Endothelial cell of umbilical vein (primary cell): ENCODE data around the gene ADAMTSL3. TPM values are rescaled to one million over a fixed set of nuclear protein-coding genes. Genes with fewer than 3 reads are reported as not detected.

Source experiments
- BruUV-seq: library from RNA; stranded (reverse); fragments of 400-500 nt; replicated peaks from 2 replicates; lab custom pipeline; 2021; lab: Mats Ljungman, UMichigan
- CTCF ChIA-PET: fragments of 300-600, 350-600 bp; sonication (Branson Sonifier 250); formaldehyde crosslinking; loops from one replicate; lab custom pipeline; 2021; ENCODE audit warnings: antibody characterized with exemption, inconsistent platforms; lab: Charles Lee
- POLR2A ChIA-PET: fragments of 300-600, 350-600 bp; sonication (Branson Sonifier 250); formaldehyde crosslinking; loops from one replicate; lab custom pipeline; 2021; ENCODE audit warnings: antibody characterized with exemption, inconsistent platforms; lab: Charles Lee
- DNase-seq: peaks from one replicate; pipeline ENCODE4 v3.0.0-alpha.2; 2011; ENCODE audit warnings: low read depth, low spot score
- FAIRE-seq: peaks from 2 replicates; lab custom pipeline; 2011; peaks lifted over from hg19 to GRCh38; lab: Jason Lieb, UNC
- H2AFZ ChIP-seq: 2 replicates; pipeline ENCODE4 v1.6.0; 2012; ENCODE audit warnings: low read depth, low read length, control low read depth, inconsistent platforms
- H3K27ac ChIP-seq: 2 replicates; pipeline ENCODE4 v1.5.1; 2011; ENCODE audit warnings: low read depth, mild to moderate bottlenecking, control low read depth, low read length, moderate library complexity; ENCODE audit not compliant: insufficient read depth
- H3K27me3 ChIP-seq, 2 experiments: 2 replicates each; pipeline versions ENCODE4 v1.6.0 to v1.6.1; 2011; ENCODE audit warnings: low read length in 2 of 2, mixed read lengths in 1 of 2; ENCODE audit not compliant: control insufficient read depth in 2 of 2, insufficient read depth in 2 of 2
- H3K36me3 ChIP-seq, 2 experiments: 2 replicates in 1 of 2; 3 replicates in 1 of 2; pipeline ENCODE4 v1.5.1; 2011; ENCODE audit warnings: low read length in 2 of 2, mild to moderate bottlenecking in 1 of 2, moderate library complexity in 1 of 2; ENCODE audit not compliant: control insufficient read depth in 2 of 2, insufficient read depth in 2 of 2; ENCODE audit errors: extremely low read depth in 1 of 2
- H3K4me1 ChIP-seq: 3 replicates; pipeline ENCODE4 v1.5.1; 2011; ENCODE audit warnings: mild to moderate bottlenecking, low read length; ENCODE audit not compliant: control insufficient read depth, insufficient read depth; ENCODE audit errors: extremely low read depth
- H3K4me2 ChIP-seq: 2 replicates; pipeline ENCODE4 v1.6.1; 2011; ENCODE audit warnings: low read length, control low read depth, mixed read lengths; ENCODE audit not compliant: insufficient read depth
- H3K4me3 ChIP-seq, 3 experiments: fragments of 200-600 bp in 1 of 3; sonication (generic), shearing (Covaris generic) in 1 of 3; replicated peaks in 1 of 3; 2 replicates each; pipeline ENCODE4 v1.5.1; 2011 to 2016; ENCODE audit warnings: control low read depth in 3 of 3, low read length in 3 of 3, mild to moderate bottlenecking in 2 of 3, inconsistent platforms in 1 of 3, low read depth in 1 of 3, moderate library complexity in 1 of 3; ENCODE audit not compliant: insufficient read depth in 1 of 3
- H3K79me2 ChIP-seq: 2 replicates; pipeline ENCODE4 v1.6.0; 2012; ENCODE audit warnings: low read length, inconsistent platforms; ENCODE audit not compliant: control insufficient read depth, insufficient read depth
- H3K9ac ChIP-seq: replicated peaks from 2 replicates; pipeline ENCODE3; 2011; ENCODE audit warnings: low read length, control low read depth; ENCODE audit not compliant: insufficient read depth; ENCODE audit errors: extremely low read depth
- H3K9me1 ChIP-seq: replicated peaks from 3 replicates; pipeline ENCODE4 v1.6.0; 2011; ENCODE audit warnings: mild to moderate bottlenecking, low read length; ENCODE audit not compliant: control insufficient read depth, insufficient read depth; ENCODE audit errors: extremely low read depth
- H3K9me3 ChIP-seq: replicated peaks from 2 replicates; pipeline ENCODE4 v1.5.1; 2012; ENCODE audit warnings: low read length, inconsistent platforms; ENCODE audit not compliant: control insufficient read depth, insufficient read depth
- H4K20me1 ChIP-seq: replicated peaks from 2 replicates; pipeline ENCODE3; 2011; ENCODE audit warnings: mild to moderate bottlenecking, low read length; ENCODE audit not compliant: control insufficient read depth, insufficient read depth; ENCODE audit errors: extremely low read depth
- EZH2 ChIP-seq: IDR thresholded peaks from 2 replicates; pipeline ENCODE4 v1.6.1; 2012; ENCODE audit warnings: borderline replicate concordance, low read depth, mild to moderate bottlenecking, moderate library complexity, low read length, inconsistent platforms; ENCODE audit not compliant: severe bottlenecking
- GATA2 ChIP-seq: IDR thresholded peaks from 2 replicates; pipeline ENCODE4 v1.7.0; 2011; ENCODE audit warnings: low read depth, mild to moderate bottlenecking, moderate library complexity, mixed read lengths, low read length; ENCODE audit not compliant: insufficient read length, insufficient read depth
- JUN ChIP-seq: IDR thresholded peaks from 2 replicates; pipeline ENCODE4 v1.6.1; 2011; ENCODE audit warnings: borderline replicate concordance, low read depth; ENCODE audit not compliant: insufficient read length, insufficient read depth
- MYC ChIP-seq: IDR thresholded peaks from one replicate; pipeline ENCODE4 v1.6.1; 2011; ENCODE audit warnings: mild to moderate bottlenecking, low read depth, low read length
- POLR2A ChIP-seq: IDR thresholded peaks from 2 replicates; pipeline ENCODE4 v1.6.1; 2012; ENCODE audit warnings: low read depth, mild to moderate bottlenecking, control low read depth, low read length
- POLR2AphosphoS5 ChIP-seq: IDR thresholded peaks from 2 replicates; pipeline ENCODE4 v1.6.1; 2012; ENCODE audit warnings: low read depth, mild to moderate bottlenecking, control low read depth, low read length, moderate library complexity; ENCODE audit not compliant: insufficient read depth
- dilution Hi-C: fragments of 300-500 bp; cut with MboI; formaldehyde crosslinking; loops from one replicate; pipeline ENCODE4 v1.15.0; 2019; ENCODE audit warnings: low sequenced_read_pairs; ENCODE audit not compliant: extremely low pct_ligation_motif_present
- intact Hi-C: fragments of 100-400 bp; cut with micrococcal nuclease; formaldehyde crosslinking; loops from one replicate; pipeline ENCODE4 v1.10.0; 2022
- polyA plus RNA-seq, 4 experiments: library from polyadenylated mRNA; depleted of rRNA in 3 of 4; stranded (reverse) in 3 of 4; unstranded in 1 of 4; fragments of >200 nt; gene quantifications; 2 replicates each; pipeline versions ENCODE4 v1.2.1 to v1.2.3, GENCODE V29; 2011 to 2012; ENCODE audit warnings: missing spikeins in 1 of 4
- total RNA-seq: library from RNA; stranded (reverse); gene quantifications from 2 replicates; pipeline ENCODE4 v1.2.3, GENCODE V29; 2021
- TF ChIP-seq, protein P1 (sequence below), 2 donors: IDR thresholded peaks; 1 replicate in 1 of 2; 2 replicates in 1 of 2; pipeline ENCODE4 v1.5.1; 2011; ENCODE audit warnings: low read length in 2 of 2, mild to moderate bottlenecking in 2 of 2, moderate library complexity in 2 of 2, control low read depth in 1 of 2, inconsistent platforms in 1 of 2, low read depth in 1 of 2; ENCODE audit not compliant: insufficient read depth in 1 of 2; ENCODE audit errors: extremely low read depth in 1 of 2

Gene ADAMTSL3
- total and polyA plus RNA-seq, 2 donors (not counting 3 experiments of a cell fraction or from before 2014, with no cell fraction given), result not detected

DNA sequence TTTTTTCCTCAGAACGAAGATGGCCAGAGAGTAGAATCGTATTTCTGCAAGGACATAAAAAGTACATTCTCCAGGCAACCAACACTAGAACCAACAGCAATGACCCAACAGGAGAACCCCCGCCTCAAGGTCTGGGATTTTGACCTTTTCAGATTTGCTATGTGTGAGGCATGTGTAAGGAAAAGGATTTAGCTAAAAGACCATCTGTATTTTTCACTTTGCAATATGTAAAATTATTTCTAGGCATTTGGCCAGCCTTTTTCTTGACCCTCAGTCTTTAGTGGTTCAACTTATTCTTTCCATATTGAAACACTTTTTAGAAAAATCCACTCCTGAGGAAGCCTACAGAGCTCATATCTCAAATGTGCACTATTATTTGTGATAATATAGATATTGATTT, 362.4 kb downstream of the ADAMTSL3 start:
- DNase-seq (no peak), FAIRE-seq (no peak)
- ChIA-PET POLR2A (no interaction called here), CTCF (no interaction called here)
- Histone ChIP-seq H3K9ac (no peak overlapping the region), H3K9me1 (no peaks in the 10 kb centered on the region), H3K4me2 (no peak overlapping the region), H4K20me1 (no peaks in the 10 kb centered on the region), H3K4me3 (no peak overlapping the region), H2AFZ (no peak overlapping the region), H3K36me3 (no peaks in the 10 kb centered on the region), H3K79me2 (no peaks in the 10 kb centered on the region), H3K4me1 (no peaks in the 10 kb centered on the region), H3K27me3 (no peaks in the 10 kb centered on the region), H3K9me3 (no peaks in the 10 kb centered on the region), H3K27ac (no peak overlapping the region)
- intact Hi-C loops, result no loop called here
- TF ChIP-seq JUN, result no peak
- TF ChIP-seq, protein P1, sequence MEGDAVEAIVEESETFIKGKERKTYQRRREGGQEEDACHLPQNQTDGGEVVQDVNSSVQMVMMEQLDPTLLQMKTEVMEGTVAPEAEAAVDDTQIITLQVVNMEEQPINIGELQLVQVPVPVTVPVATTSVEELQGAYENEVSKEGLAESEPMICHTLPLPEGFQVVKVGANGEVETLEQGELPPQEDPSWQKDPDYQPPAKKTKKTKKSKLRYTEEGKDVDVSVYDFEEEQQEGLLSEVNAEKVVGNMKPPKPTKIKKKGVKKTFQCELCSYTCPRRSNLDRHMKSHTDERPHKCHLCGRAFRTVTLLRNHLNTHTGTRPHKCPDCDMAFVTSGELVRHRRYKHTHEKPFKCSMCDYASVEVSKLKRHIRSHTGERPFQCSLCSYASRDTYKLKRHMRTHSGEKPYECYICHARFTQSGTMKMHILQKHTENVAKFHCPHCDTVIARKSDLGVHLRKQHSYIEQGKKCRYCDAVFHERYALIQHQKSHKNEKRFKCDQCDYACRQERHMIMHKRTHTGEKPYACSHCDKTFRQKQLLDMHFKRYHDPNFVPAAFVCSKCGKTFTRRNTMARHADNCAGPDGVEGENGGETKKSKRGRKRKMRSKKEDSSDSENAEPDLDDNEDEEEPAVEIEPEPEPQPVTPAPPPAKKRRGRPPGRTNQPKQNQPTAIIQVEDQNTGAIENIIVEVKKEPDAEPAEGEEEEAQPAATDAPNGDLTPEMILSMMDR (IDR thresholded peaks at IDR 0.05; ENCODE audit: extremely low read depth in 1 of 2, insufficient read depth in 1 of 2, low read depth in 1 of 2, low read length in 2 of 2), result no peak
- TF ChIP-seq EZH2, result no peak
- TF ChIP-seq GATA2, result no peak
- dilution Hi-C loops, result no loop called here
- no TSS peak for BruUV-seq

DNA sequence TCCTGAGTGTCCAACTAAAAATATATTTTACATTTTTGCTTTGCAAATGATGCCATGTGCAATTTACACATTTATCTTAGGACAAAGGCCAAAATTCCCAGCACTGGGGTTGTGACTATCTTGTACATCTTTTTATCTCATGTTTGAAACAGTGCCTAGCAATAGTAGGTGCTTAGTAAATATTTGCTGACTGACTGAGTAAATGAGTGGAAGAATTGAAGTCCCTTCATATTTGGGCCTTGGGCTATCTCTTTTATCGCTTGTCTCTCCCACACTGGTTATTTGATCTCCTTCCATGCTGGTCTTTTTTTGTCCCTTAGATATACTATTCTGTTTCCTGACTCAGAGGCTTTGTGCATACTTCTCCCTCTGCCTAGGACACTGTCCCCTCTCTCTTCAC, 368.6 kb downstream of the ADAMTSL3 start:
- Histone ChIP-seq H3K4me1 (no peaks in the 10 kb centered on the region), H3K9me3 (no peaks in the 10 kb centered on the region), H3K79me2 (no peaks in the 10 kb centered on the region), H3K4me2 (no peak overlapping the region), H3K4me3 (no peak overlapping the region), H3K27ac (no peak overlapping the region), H4K20me1 (no peaks in the 10 kb centered on the region), H3K36me3 (no peaks in the 10 kb centered on the region), H3K27me3 (no peaks in the 10 kb centered on the region), H2AFZ (no peak overlapping the region), H3K9me1 (no peaks in the 10 kb centered on the region), H3K9ac (no peak overlapping the region)
- CTCF ChIA-PET, result no interaction called here
- no peak for FAIRE-seq
- dilution Hi-C loops, result no loop called here
- intact Hi-C loops, result no loop called here
- DNase-seq, result no peak
- POLR2A ChIA-PET, result no interaction called here
- TF ChIP-seq POLR2AphosphoS5, result no peak
- no peak for TF ChIP-seq MYC
- TF ChIP-seq POLR2A, result no peak
- BruUV-seq, result no TSS peak
